SU-DHL-6 (cell line): ENCODE data around the gene RIN3.

ENCODE experiments used
- EZH2phosphoT487 ChIP-seq: fragments of 200-600 bp; sonication (generic), shearing (Covaris generic); conservative IDR thresholded peaks from 2 replicates; pipeline ENCODE4 v1.6.1; 2018; ENCODE audit warnings: mild to moderate bottlenecking, antibody characterized with exemption, low read length, moderate library complexity, mixed read lengths
- TF ChIP-seq, protein P1 (sequence below): fragments of 200-600 bp; sonication (generic); IDR thresholded peaks from one replicate; pipeline ENCODE4 v1.5.1; 2017; ENCODE audit warnings: antibody characterized with exemption, mild to moderate bottlenecking, low read length, moderate library complexity; ENCODE audit not compliant: insufficient read depth, poor library complexity, severe bottlenecking

GRCh38 chr14:92646952-92647796, 133.6 kb downstream of the RIN3 start:
- TF ChIP-seq, protein P1, sequence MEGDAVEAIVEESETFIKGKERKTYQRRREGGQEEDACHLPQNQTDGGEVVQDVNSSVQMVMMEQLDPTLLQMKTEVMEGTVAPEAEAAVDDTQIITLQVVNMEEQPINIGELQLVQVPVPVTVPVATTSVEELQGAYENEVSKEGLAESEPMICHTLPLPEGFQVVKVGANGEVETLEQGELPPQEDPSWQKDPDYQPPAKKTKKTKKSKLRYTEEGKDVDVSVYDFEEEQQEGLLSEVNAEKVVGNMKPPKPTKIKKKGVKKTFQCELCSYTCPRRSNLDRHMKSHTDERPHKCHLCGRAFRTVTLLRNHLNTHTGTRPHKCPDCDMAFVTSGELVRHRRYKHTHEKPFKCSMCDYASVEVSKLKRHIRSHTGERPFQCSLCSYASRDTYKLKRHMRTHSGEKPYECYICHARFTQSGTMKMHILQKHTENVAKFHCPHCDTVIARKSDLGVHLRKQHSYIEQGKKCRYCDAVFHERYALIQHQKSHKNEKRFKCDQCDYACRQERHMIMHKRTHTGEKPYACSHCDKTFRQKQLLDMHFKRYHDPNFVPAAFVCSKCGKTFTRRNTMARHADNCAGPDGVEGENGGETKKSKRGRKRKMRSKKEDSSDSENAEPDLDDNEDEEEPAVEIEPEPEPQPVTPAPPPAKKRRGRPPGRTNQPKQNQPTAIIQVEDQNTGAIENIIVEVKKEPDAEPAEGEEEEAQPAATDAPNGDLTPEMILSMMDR: no peak
- no peak for TF ChIP-seq EZH2phosphoT487
